VCaP (cell line): ENCODE measurements around the gene PNKD.

Experiments
- H3K27ac ChIP-seq: fragments of 450-650 bp; 2 replicates; pipeline ENCODE4 v1.5.1; 2017
- TF ChIP-seq, protein P1 (sequence below): fragments of 450-650 bp; conservative IDR thresholded peaks from 2 replicates; pipeline ENCODE4 v1.5.1; 2017; ENCODE audit warnings: mild to moderate bottlenecking, moderate library complexity

PNKD gene

DNA sequence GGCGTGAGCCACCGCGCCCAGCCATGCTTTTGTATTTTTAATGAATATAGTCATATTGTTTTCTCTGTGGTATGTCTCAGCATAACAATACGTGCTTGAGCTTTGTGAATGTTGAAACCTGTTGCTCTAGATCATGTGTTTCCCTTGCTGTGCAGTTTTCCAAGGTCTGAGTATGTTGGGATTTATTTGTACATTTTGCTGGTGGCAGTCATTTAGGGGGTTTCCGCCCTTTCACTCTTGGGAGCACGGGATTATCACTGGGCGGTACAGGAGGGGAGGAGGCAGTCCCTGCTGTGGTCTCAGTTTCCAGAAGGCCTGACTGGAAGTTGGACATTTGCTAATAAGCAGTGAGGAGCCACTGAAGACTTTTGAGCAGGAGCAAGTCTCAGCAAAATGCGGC is 61.4 kb downstream of the PNKD start:
- TF ChIP-seq, protein P1, sequence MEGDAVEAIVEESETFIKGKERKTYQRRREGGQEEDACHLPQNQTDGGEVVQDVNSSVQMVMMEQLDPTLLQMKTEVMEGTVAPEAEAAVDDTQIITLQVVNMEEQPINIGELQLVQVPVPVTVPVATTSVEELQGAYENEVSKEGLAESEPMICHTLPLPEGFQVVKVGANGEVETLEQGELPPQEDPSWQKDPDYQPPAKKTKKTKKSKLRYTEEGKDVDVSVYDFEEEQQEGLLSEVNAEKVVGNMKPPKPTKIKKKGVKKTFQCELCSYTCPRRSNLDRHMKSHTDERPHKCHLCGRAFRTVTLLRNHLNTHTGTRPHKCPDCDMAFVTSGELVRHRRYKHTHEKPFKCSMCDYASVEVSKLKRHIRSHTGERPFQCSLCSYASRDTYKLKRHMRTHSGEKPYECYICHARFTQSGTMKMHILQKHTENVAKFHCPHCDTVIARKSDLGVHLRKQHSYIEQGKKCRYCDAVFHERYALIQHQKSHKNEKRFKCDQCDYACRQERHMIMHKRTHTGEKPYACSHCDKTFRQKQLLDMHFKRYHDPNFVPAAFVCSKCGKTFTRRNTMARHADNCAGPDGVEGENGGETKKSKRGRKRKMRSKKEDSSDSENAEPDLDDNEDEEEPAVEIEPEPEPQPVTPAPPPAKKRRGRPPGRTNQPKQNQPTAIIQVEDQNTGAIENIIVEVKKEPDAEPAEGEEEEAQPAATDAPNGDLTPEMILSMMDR, result no peak
- no peak overlapping the region for H3K27ac ChIP-seq

DNA sequence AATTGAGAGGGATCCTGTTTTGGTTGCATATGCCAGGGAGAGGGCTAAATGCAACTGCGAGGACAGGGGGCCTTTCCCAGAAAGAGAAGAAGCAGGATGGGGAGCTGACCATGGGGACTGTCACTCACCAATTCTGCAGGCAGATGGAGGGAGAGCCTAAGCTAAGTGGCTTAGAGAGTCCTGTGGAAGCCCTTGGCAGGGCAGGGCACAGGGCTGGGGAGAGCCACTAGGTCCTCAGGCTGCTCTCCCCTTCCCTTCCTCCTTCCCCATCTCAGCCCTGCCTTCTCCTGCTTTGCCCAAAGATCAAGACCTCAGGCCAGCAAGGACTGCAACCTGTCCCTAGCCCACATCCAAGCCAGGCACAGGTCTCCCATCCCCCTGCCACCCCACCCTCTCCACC is 62.0 kb downstream of the PNKD start:
- no peak overlapping the region for H3K27ac ChIP-seq
- TF ChIP-seq, protein P1, result no peak

DNA sequence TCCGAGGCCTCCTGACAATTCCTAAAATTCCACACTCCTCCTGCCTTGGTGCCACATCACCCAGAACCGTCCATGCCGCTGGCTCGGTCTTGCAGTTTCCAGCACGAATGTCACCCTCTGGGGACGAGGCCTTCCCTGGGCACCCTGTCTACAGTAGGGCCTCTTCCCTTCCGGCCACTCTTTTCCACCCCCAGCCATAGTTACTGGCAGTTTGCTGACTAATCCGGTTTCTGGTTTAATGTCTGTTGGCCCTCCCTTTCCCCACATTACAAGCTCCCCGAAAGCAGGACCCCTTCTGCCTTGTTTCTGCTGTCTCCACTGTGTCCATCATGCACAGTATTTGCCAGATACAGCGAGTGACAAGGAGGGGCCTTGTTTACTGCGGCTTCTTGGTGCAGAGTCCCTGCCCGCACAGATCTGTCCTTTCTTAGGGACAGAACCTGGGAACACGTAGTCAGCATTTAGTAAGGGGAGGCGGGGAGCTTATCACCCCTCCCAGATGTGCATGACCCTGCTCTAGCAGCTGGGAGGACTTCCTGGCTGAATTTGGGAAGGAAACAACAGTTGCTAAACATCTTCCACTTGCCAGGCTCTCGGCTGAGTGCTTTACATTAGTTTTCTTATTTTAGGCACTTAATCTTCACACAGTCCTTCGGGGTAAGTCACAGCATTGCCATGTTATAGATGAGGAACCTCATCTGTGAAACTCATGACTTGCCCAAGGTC is 62.8 kb downstream of the PNKD start:
- no peak overlapping the region for H3K27ac ChIP-seq
- TF ChIP-seq, protein P1, result no peak

DNA sequence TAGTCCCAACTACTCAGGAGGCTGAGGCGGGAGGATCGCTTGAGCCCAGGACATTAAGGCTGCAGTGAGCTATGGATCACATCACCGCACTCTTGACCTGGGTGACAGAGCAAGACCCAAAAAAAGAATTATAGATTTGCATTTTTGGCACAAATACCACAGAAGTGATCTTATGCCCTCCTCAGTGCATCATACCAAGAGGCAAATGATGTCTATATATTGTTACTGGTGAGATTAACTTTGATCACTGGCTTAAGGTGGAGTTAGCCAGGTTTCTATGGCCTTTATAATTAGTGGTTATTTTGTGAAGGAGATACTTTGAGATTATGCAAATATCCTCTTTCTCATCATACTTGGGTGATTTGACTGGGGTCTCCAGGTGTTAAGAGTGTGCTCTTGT is 64.2 kb downstream of the PNKD start:
- no peak overlapping the region for H3K27ac ChIP-seq
- TF ChIP-seq, protein P1, result no peak

DNA sequence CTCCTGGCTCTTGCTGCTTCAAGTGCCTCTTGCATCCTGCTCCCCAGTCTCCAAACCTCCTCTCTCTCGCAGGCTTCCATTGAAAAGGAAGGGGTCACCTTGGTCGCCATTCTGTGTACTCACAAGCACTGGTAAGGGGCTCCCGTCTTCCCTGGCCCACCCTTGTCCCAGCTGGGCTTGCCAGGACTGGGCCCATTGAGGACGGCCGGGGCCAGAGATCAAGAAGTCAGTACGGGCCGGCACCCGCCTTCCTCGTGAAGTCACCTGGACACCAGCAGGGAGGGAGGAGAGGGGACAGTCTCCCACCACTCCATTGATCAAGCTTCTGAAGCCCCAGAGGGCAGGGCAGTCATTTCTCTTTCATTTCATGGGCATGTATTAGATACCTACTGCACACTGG is 70.3 kb downstream of the PNKD start:
- H3K27ac ChIP-seq, result no peak overlapping the region
- TF ChIP-seq, protein P1, result no peak

DNA sequence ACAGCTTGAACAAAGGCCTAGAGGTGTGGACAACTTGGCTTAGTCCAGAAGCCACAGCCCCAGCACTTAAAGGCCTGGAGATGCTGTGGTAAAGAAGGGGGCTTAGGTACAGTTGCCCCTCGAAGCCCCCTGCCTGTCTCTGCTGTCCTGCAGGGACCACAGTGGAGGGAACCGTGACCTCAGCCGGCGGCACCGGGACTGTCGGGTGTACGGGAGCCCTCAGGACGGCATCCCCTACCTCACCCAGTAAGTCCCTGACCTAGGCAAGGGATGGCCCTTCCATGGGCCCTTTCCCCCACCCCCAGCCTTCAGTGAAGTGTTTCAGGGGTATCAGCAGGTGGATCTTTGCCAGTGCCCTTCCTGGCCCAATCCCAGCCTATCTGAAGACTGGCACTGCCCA is 71.1 kb downstream of the PNKD start:
- TF ChIP-seq, protein P1, result no peak
- H3K27ac ChIP-seq, result no peak overlapping the region

DNA sequence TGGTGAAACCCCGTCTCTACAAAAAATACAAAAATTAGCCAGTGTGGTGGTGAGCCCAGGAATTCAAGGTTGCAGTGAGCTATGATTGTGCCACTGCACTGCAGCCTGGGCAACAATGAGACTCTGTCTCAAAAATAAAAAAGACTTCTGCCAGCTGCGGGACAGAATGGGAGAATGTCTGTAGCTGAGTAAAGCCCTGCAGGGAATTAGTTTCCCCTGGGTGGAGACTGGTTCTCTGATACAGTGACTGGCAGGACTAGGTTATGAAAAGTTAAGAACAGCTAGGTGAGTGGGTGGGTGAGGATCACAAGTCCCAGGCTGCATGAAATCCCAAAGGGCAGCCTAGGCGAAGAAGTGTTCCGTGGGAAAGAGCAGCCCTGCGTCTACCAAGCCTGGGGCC is 72.5 kb downstream of the PNKD start:
- TF ChIP-seq, protein P1, result no peak
- no peak overlapping the region for H3K27ac ChIP-seq
